Cerebellar nuclear complex (tissue), 1 donor: ENCODE measurements around the gene OR2H2.

Experiments used
- DNase-seq, 2 experiments: peaks; one replicate each; lab custom pipeline; 2025; lab: John Stamatoyannopoulos, UW

OR2H2 gene

DNA sequence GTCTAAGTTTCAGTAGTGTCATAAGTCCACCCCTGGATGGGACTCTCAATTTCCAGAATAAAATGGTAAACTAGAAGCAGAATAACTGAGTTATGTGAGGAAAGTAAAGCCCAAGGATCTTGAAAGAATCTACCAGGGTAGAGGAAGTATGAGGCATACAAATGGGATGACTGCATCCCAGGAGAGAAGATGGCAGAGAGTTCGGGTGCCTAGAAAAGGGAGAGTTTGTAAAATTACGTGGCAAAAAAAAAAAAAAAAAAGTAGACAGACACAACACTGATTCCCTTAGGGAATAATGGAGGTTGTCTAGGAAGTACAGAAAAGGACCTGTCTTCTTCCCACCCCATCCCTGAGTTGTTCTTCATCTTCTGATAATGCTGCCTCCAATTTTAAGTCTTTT, 44.6 kb downstream of the OR2H2 start:
- DNase-seq: no peak

DNA sequence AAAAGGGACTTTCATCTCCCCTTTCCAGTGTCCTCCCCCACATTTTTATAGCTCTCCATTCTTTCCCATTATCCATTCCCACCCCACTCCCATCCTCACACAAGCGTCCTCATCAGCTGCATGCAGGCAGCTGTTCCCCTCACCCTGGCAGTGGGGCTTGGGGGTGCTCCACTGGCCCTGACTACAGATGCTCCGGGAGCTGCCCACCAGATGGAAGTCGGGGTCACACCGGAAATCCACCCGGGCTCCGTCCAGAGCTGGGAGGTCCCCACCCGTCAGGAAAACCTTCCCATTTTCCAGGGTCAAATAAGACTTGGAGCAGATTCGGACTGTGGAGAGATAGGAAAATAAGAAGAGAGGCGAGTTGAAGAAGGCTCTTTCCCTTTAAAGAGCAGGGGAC, 45.4 kb downstream of the OR2H2 start:
- no peak for DNase-seq

DNA sequence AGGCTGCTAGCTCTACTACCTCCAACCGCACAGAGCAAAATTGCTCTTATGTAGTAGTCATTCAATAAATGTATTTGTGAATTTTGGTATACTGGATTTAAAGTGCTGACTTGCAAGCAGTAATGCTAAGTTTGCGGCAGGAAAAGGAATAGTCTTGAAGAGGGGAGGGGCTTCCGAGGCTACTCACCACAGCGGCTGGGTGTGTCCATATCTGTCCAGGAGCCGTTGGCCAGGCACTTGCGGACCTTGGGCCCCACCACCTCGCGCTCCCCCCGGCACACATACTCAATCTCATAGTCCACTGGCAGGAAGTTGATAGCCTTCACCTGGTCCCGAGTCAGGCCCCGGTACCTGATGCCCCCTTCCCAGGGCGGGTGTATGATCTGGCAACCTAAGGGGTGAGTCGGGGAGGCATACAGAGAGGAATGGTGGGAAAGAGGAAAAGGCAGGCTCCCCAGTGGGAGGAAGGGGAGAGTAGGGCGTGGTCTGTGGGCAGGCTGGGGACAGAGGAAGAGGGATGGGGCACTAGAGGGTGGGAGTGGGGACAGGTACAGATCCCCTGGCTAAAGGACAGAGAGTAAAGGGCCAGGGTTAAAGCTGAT, 46.4 kb downstream of the OR2H2 start:
- DNase-seq: no peak

DNA sequence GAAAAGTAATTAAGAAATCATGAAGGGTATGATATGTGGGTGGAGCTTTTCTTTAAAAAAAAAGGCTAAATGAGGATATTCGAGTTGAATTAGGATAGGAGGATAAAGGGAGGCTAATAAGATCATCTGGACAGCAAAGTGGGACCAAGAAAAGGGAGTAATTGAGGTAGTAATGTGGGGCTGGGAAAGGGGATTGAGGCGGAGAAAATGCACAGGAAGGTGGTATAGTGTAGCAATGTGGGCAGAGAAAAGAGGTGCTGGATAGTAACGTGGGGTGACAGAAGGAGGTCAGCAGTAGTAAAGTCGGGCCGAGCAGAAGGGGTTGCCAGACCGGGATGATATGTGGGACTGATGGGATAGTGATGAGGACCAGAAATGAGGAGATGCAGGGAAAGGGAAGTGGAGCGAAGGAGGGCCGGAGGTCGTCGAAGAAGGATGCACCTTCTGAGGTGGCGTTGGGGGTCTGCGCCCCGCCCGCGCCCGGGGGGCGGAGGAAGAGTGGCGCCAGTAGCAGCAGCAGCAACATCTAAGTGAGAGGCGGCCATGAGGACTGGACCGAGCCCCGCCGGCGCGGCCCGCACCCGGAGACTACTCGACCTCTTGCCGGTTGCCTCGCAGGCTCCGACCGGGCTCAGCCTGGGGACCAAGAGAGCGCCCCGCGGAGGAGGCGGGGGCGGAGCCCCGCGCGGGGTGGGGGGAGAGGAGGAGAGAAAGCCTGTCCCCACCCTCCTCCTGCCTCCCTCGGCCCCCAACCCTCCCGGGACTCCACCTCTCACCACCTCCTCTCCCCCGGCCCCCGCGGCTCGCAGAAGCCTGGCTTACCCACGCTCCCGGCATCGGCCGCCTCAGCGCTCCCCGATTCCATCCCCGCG, 47.2 kb downstream of the OR2H2 start:
- peak in 1 of 2 experiments; percentile 50 for DNase-seq

DNA sequence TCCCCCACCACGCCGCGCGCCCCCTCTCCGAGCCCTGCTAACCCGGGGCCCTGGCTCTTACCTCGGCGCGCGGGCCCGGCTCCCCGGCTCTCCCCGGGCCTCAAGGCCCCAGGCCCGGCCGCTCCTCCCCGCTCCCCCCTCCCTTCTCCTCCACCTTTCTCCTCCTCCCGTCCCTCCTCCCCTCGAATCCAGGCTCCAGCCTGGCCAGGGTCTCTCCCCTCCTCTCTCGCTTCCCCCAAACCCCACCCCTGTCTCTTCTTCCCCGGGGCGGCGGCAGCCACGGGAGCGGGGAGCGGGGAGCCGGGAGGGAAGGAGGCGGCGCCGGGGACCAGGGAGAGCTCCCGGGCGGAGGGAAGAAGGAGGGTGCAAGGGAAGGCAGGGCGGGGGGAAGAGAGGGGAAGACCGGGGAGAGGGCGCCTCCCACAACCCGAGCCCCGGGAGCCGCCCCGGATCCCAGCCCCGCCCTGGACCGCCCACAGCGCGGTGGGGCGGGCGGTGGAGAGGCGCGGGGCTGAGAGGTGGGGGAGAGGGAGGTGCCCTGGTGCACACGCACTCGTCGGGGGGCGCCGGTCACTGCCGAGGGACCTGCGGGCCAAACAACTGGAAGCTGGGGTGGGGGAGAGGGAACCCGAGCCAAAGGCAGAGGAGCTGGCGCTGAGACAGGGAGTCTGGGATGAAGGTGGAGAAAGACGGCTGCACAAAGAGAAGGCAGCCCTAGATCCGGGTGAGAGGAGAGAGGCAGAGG, 48.0 kb downstream of the OR2H2 start, which contains the start of gene GABBR1:
GABBR1 (minus strand) TSS at position 395 of the 745 bp plus-strand sequence. CDS start 798 bp downstream, outside the sequence.
- DNase-seq: peak; percentile 62 to 85

DNA sequence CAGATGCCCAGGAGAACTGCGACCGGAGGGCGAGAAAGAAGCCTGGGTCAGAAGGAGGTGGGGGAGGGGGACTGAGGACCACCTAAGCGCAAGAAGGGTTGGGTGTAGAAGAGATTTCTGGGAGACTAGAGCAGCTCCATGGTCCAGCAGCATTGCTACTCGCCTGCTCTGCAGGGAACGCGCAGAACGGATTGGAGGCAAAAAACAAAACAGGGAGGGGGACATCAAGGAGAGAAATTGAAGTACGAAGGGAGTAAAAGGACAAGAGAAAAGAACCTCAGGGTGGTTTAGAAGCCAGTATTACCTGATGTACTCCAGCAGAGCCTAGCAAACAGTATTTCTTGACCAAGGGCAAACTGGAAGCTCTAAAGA, 48.6 kb downstream of the OR2H2 start:
- DNase-seq: peak in 1 of 2 experiments; percentile 62

DNA sequence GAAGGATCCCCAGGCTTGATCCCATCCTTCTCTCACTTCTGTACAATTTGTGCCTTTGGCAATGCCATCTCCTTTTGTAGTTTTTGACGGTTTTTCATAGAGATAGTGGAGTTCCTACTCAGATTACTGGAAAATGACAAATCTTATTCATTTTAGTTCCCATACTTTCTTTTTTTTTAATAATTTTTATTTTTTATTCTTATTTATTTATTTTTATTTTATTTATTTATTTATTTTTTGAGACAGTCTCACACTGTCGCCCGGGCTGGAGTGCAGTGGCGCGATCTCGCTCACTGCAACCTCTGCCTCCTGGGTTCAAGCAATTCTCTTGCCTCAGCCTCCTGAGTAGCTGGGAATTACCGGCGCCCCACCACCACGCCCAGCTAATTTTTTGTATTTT, 52.3 kb downstream of the OR2H2 start:
- DNase-seq: no peak
